GM10248 (cell line): Measurements from ENCODE around the gene PPM1M.

ENCODE experiments used
- CTCF ChIA-PET: fragments of 300-600 bp; sonication (Branson Sonifier 250); formaldehyde crosslinking; extraction: SDS; loops from one replicate; lab custom pipeline; 2021; ENCODE audit warnings: antibody characterized with exemption; lab: Yijun Ruan, JAX
- POLR2A ChIA-PET: fragments of 350-650 bp; sonication (Branson Sonifier 250); formaldehyde crosslinking; extraction: SDS; loops from one replicate; lab custom pipeline; 2020; ENCODE audit warnings: antibody characterized with exemption; lab: Yijun Ruan, JAX
- DNase-seq: peaks from one replicate; pipeline ENCODE4 v3.0.0; 2012; ENCODE audit errors: extremely low spot score
- CTCF ChIP-seq: IDR thresholded peaks from 2 replicates; pipeline ENCODE4 v1.5.1; 2012; ENCODE audit warnings: mild to moderate bottlenecking, low read depth; ENCODE audit errors: extremely low read depth, missing control alignments, control extremely low read depth

Gene PPM1M

GRCh38 chr3:52198643-52199608 is 46.6 kb upstream of the PPM1M start:
- no peak for TF ChIP-seq CTCF
- ChIA-PET CTCF (interaction anchor here (1.5 to 1.6 kb wide), 2 partner anchors 21 to 140 kb away, joined by 4 to 6 read pairs; no protein-coding TSS in a partner anchor), POLR2A (no interaction called here)
- no peak for DNase-seq

- no peak for TF ChIP-seq CTCF
- POLR2A ChIA-PET = no interaction called here
- no peak for DNase-seq
- CTCF ChIA-PET = interaction anchor here (0.8 to 13.3 kb wide), 7 partner anchors 10 to 218 kb away, joined by 3 to 172 read pairs (median 6); partner anchors contain the start of genes ACY1 and POC1A
Observed at GRCh38 chr3:52200981-52201679, 44.4 kb upstream of the PPM1M start.

GRCh38 chr3:52202384-52203077 is 43.0 kb upstream of the PPM1M start:
- DNase-seq = peak; percentile 44
- ChIA-PET POLR2A (no interaction called here), CTCF (interaction anchor here (0.7 to 13.3 kb wide), 6 partner anchors 9 to 201 kb away, joined by 3 to 172 read pairs (median 8); no protein-coding TSS in a partner anchor)
- no peak for TF ChIP-seq CTCF

- CTCF ChIA-PET = interaction anchor here (1.3 to 13.3 kb wide), 4 partner anchors 15 to 202 kb away, joined by 3 to 172 read pairs (median 8); no protein-coding TSS in a partner anchor
- no peak for DNase-seq
- POLR2A ChIA-PET = no interaction called here
- TF ChIP-seq CTCF = no peak
Observed at GRCh38 chr3:52203701-52204100, 41.9 kb upstream of the PPM1M start.

- POLR2A ChIA-PET = no interaction called here
- TF ChIP-seq CTCF = no peak
- CTCF ChIA-PET = interaction anchor here (1.0 to 13.3 kb wide), 6 partner anchors 14 to 203 kb away, joined by 3 to 172 read pairs (median 7); partner anchors contain the start of gene TLR9
- DNase-seq = no peak
Observed at GRCh38 chr3:52204337-52205073, 41.1 kb upstream of the PPM1M start.
